AG04449 (cell line): ENCODE data around the gene DHDH.

Experiments
- CTCF ChIA-PET: fragments of 350-600 bp; formaldehyde crosslinking; extraction: SDS; loops from one replicate; lab custom pipeline; 2021; ENCODE audit warnings: antibody characterized with exemption; lab: Yijun Ruan, JAX
- POLR2A ChIA-PET: fragments of 400-600, 350-600 bp; formaldehyde crosslinking; extraction: SDS; loops from one replicate; lab custom pipeline; 2020; ENCODE audit warnings: antibody characterized with exemption, inconsistent platforms; lab: Yijun Ruan, JAX
- DNase-seq: peaks from one replicate; pipeline ENCODE4 v3.0.0-alpha.2; 2010; ENCODE audit warnings: low read depth, low spot score
- H3K4me3 ChIP-seq: 2 replicates; pipeline ENCODE4 v1.5.1; 2011; ENCODE audit warnings: low read depth, mild to moderate bottlenecking, control low read depth, low read length
- CTCF ChIP-seq: IDR thresholded peaks from one replicate; pipeline ENCODE4 v1.5.1; 2011; ENCODE audit warnings: mild to moderate bottlenecking, moderate library complexity, low read length, control low read depth, inconsistent platforms; ENCODE audit not compliant: insufficient read depth; ENCODE audit errors: missing control alignments

The DHDH gene

GRCh38 chr19:48988860-48989259, 55.4 kb downstream of the DHDH start:
- TF ChIP-seq CTCF: no peak
- ChIA-PET CTCF (interaction anchor here (0.7 to 1.3 kb wide), 4 partner anchors 10 to 49 kb away, joined by 3 to 5 read pairs (median 3); no protein-coding TSS in a partner anchor), POLR2A (no interaction called here)
- no peak overlapping the region for H3K4me3 ChIP-seq
- DNase-seq: no peak

DNA sequence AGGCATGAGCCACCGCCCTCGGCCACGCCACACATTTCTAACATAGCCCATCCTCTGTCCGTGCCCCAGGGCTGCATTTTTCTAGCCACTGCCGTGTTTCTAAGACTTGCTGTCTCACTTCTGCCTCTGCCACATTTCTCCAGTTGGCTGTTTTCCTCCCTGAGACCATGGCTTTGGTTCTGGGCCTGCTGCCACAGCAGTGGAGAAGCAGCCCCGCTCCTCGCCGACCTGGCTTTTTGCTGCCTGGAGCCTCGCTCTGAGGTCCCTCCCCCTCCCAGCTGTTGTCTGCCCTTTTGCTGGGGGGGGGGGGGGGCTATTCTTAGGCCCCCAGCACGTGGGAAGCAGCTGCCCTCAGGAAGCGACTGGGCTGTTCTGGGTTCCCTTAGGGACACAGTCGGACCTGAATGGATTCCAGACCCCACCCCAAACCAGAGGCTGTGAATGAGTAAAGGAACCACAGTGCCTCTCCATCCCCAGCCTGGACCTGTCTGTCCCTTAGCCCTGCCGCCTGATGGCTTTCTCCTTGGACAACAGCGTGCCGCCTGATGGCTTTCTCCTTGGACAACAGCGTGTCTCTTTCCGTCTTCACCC, 56.3 kb downstream of the DHDH start:
- ChIA-PET CTCF (interaction anchor here (0.9 to 6.8 kb wide), 4 partner anchors 10 to 48 kb away, joined by 3 to 128 read pairs (median 8); no protein-coding TSS in a partner anchor), POLR2A (interaction anchor here (0.6 kb wide), 1 partner anchor 26 kb away, joined by 3 read pairs; no protein-coding TSS in a partner anchor)
- H3K4me3 ChIP-seq: no peak overlapping the region
- TF ChIP-seq CTCF: no peak
- no peak for DNase-seq

DNA sequence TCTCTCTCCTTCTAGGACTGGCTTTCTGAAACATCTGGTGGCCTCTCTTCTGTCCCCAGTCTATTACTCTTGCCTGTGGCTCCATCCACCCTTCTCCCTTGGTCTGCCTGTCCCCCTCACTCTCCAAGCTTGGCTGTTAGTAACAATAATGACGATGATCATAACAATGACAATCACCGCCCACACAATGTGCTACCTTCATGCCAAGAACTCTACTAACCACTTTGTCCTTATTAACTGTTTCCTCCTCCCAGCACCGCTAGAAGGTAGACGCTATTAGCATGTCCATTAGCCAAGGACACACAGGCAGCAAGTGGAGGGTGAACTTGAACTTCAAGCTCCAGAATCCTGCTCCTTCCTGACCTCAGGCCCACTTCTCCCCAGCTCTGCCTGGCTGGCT, 56.9 kb downstream of the DHDH start:
- DNase-seq: no peak
- ChIA-PET CTCF (interaction anchor here (2.3 to 6.8 kb wide), 4 partner anchors 9 to 148 kb away, joined by 8 to 128 read pairs (median 24); no protein-coding TSS in a partner anchor), POLR2A (interaction anchor here (0.6 kb wide), 1 partner anchor 27 kb away, joined by 3 read pairs; no protein-coding TSS in a partner anchor)
- no peak overlapping the region for H3K4me3 ChIP-seq
- TF ChIP-seq CTCF: no peak

- ChIA-PET POLR2A (interaction anchor here (1.3 to 2.5 kb wide), 4 partner anchors 7 to 67 kb away, joined by 3 to 10 read pairs (median 5); partner anchors contain the start of gene CGB7), CTCF (interaction anchor here (1.1 to 6.8 kb wide), 11 partner anchors 7 to 203 kb away, joined by 3 to 128 read pairs (median 25); partner anchors contain the start of genes BAX and CGB7)
- no peak for TF ChIP-seq CTCF
- H3K4me3 ChIP-seq: peak overlapping the region; percentile 97
- DNase-seq: no peak
Observed at GRCh38 chr19:48991011-48991609, 57.6 kb downstream of the DHDH start.

DNA sequence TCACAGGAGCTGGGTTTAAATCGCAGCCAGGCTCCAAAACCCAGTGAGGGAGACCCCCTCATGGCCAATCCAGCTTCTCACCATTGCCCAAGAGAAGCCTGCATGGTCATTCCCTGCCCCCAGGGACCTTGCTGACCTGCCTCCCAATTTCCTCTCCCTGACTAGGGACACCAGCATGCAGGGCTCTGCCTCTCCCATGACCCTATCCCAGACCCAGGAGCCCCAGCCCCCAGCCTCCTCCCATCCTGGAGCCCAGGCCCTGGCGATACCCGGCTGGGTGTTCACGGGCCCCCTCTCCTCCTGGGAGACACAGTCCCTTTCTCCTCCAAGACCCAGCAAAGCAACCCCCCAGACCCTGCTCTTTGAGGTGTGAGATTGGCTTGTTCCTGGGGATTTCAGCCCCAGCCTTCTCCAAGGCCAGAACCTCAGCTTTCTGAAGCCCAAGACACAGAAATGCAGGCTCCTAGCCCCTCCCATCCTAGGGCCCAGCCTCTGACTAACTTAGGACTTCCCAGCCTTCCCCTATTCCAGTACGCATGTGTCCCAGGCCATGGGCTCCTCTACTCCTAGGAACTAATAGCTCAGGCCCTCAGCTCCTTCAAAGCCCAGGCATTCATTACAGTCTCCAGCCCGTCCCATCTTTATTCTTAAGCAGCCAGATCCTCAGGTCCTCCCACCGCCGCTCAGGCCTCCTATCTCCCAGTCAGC, 58.5 kb downstream of the DHDH start:
- ChIA-PET POLR2A (interaction anchor here (0.6 to 2.5 kb wide), 9 partner anchors 8 to 120 kb away, joined by 3 to 10 read pairs (median 4); partner anchors contain the start of genes CGB7 and PPP1R15A), CTCF (interaction anchor here (0.7 to 6.8 kb wide), 30 partner anchors 7 to 234 kb away, joined by 3 to 128 read pairs (median 4); partner anchors contain the start of genes BAX and CGB7)
- no peak for TF ChIP-seq CTCF
- DNase-seq: no peak
- H3K4me3 ChIP-seq: peak overlapping the region; percentile 97
